Esophagus muscularis mucosa (tissue), 4 donors: ENCODE measurements around the gene ZBTB1. TPM values are rescaled to one million over a fixed set of nuclear protein-coding genes. Genes with fewer than 3 reads are reported as not detected.
A peak's percentile ranks its signal among the peaks of the same experiment; 100 is the strongest.
"Not testable (repeated sequence)": the region's sequence is repeated elsewhere in the genome, so short reads cannot be mapped to it uniquely, and the experiment has no call there.

Experiments
- DNase-seq: peaks from one replicate; pipeline ENCODE4 v3.0.0-alpha.2; 2017; ENCODE audit errors: extremely low spot score
- H3K27ac ChIP-seq, 4 donors: fragments of 200-600 bp; sonication (generic); replicated peaks in 1 of 4; 1 replicate in 3 of 4; 2 replicates in 1 of 4; pipeline ENCODE4 v1.5.1; 2016 to 2019; ENCODE audit warnings: mild to moderate bottlenecking in 1 of 4
- H3K27me3 ChIP-seq, 4 donors: fragments of 200-600 bp; sonication (generic); one replicate each; pipeline versions ENCODE4 v1.5.1 to v1.6.0; 2016 to 2019
- H3K36me3 ChIP-seq, 4 donors: fragments of 200-600 bp; sonication (generic); one replicate each; pipeline ENCODE4 v1.5.1; 2016 to 2019
- H3K4me1 ChIP-seq, 4 donors: fragments of 200-600 bp; sonication (generic); one replicate each; pipeline ENCODE4 v1.5.1; 2016 to 2019
- H3K4me3 ChIP-seq, 4 donors: fragments of 200-600 bp; sonication (generic); 1 replicate in 2 of 4; 2 replicates in 2 of 4; pipeline ENCODE4 v1.5.1; 2016 to 2019; ENCODE audit warnings: mild to moderate bottlenecking in 4 of 4, moderate library complexity in 1 of 4
- H3K9me3 ChIP-seq, 4 donors: fragments of 200-600 bp; sonication (generic); 1 replicate in 3 of 4; 2 replicates in 1 of 4; pipeline ENCODE4 v1.5.1; 2016 to 2019
- CTCF ChIP-seq, 3 experiments: fragments of 200-600 bp in 2 of 3; fragments of 450-650 bp in 1 of 3; sonication (generic) in 2 of 3; IDR thresholded peaks; one replicate each; pipeline ENCODE4 v1.5.1; 2017 to 2019; ENCODE audit warnings: antibody characterized with exemption in 3 of 3, mild to moderate bottlenecking in 2 of 3, moderate library complexity in 1 of 3
- EP300 ChIP-seq: sonication (generic); formaldehyde crosslinking; IDR thresholded peaks from one replicate; pipeline ENCODE4 v1.6.1; 2017; ENCODE audit warnings: antibody characterized with exemption
- POLR2A ChIP-seq: fragments of 450-650 bp; IDR thresholded peaks from one replicate; pipeline ENCODE4 v1.6.1; 2017; ENCODE audit warnings: antibody characterized with exemption, moderate library complexity, mild to moderate bottlenecking, low read depth
- POLR2AphosphoS5 ChIP-seq, 2 donors: sonication (generic); formaldehyde crosslinking; IDR thresholded peaks; one replicate each; pipeline ENCODE4 v1.6.1; 2017; ENCODE audit warnings: antibody characterized with exemption in 2 of 2
- WGBS: methylation state at CpG from one replicate; pipeline ENCODE4 v1.1.5; 2018; 5-methylcytosine and 5-hydroxymethylcytosine counted together
- intact Hi-C: fragments of 100-400 bp; cut with DNase I; formaldehyde crosslinking; loops from one replicate; pipeline ENCODE4 v1.15.1; 2023
- total RNA-seq, 4 donors: library from RNA; depleted of rRNA; stranded (reverse); fragments of >200 nt; gene quantifications; one replicate each; pipeline versions ENCODE4 v1.1.0 to v1.2.1, GENCODE V29; 2016

The ZBTB1 gene
- total RNA-seq, 4 donors from 2014 or later: 31.4 to 41.9 (median 35.3) TPM

GRCh38 chr14:64561631-64562030 lies 57.1 kb downstream of the ZBTB1 start:
- no peak overlapping the region for H3K27ac ChIP-seq
- no peaks in the 10 kb centered on the region for H3K27me3 ChIP-seq
- peaks cover 3 to 14% (median 11%) of the 10 kb centered on the region in 4 donors for H3K4me1 ChIP-seq
- intact Hi-C loops: no loop called here
- H3K4me3 ChIP-seq: no peak overlapping the region
- WGBS: 79% methylated on average over 2 of the region's 2 CpGs
- H3K36me3 ChIP-seq: no peaks in the 10 kb centered on the region
- peak; percentile 37 for DNase-seq
- TF ChIP-seq EP300 (no peak), POLR2AphosphoS5 (IDR thresholded peaks at IDR 0.05) (no peak), CTCF (IDR thresholded peaks at IDR 0.05) (no peak), POLR2A (no peak)
- H3K9me3 ChIP-seq: no peaks in the 10 kb centered on the region

DNA sequence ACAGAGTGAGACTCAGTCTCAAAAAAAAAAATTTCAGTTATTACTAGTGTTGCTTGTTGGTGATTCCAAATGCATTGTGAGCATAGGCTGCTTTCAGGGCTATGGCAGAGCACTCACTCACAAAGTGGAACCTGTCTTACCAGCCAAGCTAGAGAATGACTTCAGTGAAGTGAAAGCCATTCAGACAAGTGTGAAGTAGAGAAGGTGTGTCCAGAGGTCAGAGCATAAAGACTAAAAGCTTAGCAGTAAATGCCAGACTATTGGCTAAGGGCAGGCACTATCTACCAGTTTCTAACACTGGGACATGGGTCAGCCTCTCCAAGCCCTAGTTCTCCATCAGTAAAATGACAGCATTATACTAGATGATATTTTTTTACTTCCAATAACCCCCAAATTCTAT lies 57.9 kb downstream of the ZBTB1 start:
- H3K4me3 ChIP-seq: no peak overlapping the region
- H3K27ac ChIP-seq: no peak overlapping the region
- no peaks in the 10 kb centered on the region for H3K36me3 ChIP-seq
- intact Hi-C loops: no loop called here
- no peaks in the 10 kb centered on the region for H3K27me3 ChIP-seq
- peak; percentile 14 for DNase-seq
- no peak for TF ChIP-seq POLR2A
- no peak for TF ChIP-seq POLR2AphosphoS5 (IDR thresholded peaks at IDR 0.05)
- H3K9me3 ChIP-seq: no peaks in the 10 kb centered on the region
- peaks cover 7 to 22% (median 19%) of the 10 kb centered on the region in 4 donors for H3K4me1 ChIP-seq

DNA sequence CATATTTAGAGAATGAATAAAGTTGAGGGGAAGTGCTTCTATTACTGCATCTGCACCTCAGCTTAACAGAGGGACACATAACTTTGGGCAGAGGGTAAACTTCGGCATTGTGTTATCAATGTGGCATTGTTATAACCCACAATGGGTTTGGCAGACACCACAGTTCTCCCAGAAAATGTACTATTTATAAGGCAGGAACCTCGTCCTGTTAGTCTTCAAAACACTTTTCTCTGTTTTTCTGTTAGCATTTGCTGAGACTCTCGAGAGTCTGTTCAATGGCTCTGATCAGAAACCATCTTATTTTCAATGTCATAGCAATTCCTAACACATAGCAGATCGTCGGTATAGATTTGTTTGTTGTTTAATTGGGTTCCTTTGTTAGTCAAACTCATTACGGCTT lies 59.1 kb downstream of the ZBTB1 start:
- 84% methylated on average over 6 of the region's 6 CpGs for WGBS
- no peaks in the 10 kb centered on the region for H3K9me3 ChIP-seq
- TF ChIP-seq POLR2A (no peak), EP300 (no peak), CTCF (IDR thresholded peaks at IDR 0.05) (no peak), POLR2AphosphoS5 (IDR thresholded peaks at IDR 0.05) (no peak)
- no peak for DNase-seq
- H3K27me3 ChIP-seq: no peaks in the 10 kb centered on the region
- H3K4me3 ChIP-seq: no peak overlapping the region
- intact Hi-C loops: no loop called here
- peaks cover 11 to 35% (median 30%) of the 10 kb centered on the region in 4 donors for H3K4me1 ChIP-seq
- H3K36me3 ChIP-seq: no peaks in the 10 kb centered on the region
- peak overlapping the region in 1 of 4 donors; percentile 12 for H3K27ac ChIP-seq

GRCh38 chr14:64566651-64567122 lies 62.1 kb downstream of the ZBTB1 start:
- Histone ChIP-seq H3K27me3 (no peaks in the 10 kb centered on the region), H3K9me3 (no peaks in the 10 kb centered on the region), H3K4me1 (peaks cover 21 to 61% (median 57%) of the 10 kb centered on the region in 4 donors), H3K4me3 (no peak overlapping the region), H3K36me3 (no peaks in the 10 kb centered on the region), H3K27ac (peak overlapping the region; percentile 76 to 81 (median 79))
- DNase-seq: peak; percentile 85
- WGBS: 33% methylated on average over 1 of the region's 5 CpGs
- TF ChIP-seq CTCF (IDR thresholded peaks at IDR 0.05) (no peak), POLR2AphosphoS5 (IDR thresholded peaks at IDR 0.05) (no peak), EP300 (no peak), POLR2A (no peak)
- intact Hi-C loops: no loop called here

DNA sequence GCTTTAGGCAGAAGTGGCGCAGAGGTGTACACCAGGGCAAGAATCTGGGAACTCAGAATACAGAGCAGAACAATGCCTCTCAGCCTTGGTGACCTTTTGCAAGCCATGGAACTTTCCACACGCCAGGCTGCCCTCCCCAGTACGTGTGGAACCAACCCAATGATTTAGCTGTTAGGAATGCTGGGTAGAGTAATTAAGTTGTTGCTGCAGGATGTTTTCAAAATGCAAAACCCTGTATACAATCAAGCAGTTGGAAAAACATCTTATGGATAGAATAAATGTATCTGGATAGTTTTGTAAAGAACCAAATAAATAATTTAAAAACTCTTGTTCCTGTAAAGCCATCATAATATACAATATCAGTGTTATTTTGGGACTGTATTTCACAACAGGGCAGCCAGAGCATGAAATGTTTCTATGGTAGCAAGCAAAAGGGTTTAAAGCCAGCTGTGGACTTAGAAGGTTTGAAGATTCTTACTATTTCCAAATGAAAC lies 64.6 kb downstream of the ZBTB1 start:
- Histone ChIP-seq H3K27ac (peak overlapping the region; percentile 76 to 81 (median 80)), H3K36me3 (no peaks in the 10 kb centered on the region), H3K4me3 (peak overlapping the region in 1 of 4 donors; percentile 5), H3K27me3 (no peaks in the 10 kb centered on the region), H3K9me3 (no peaks in the 10 kb centered on the region), H3K4me1 (peaks cover 30 to 82% (median 78%) of the 10 kb centered on the region in 4 donors)
- intact Hi-C loops: no loop called here
- 41% methylated on average over 3 of the region's 3 CpGs for WGBS
- no peak for DNase-seq
- TF ChIP-seq POLR2AphosphoS5 (IDR thresholded peaks at IDR 0.05): peak; percentile 80
- peak in 1 of 3 experiments; percentile 8 for TF ChIP-seq CTCF (IDR thresholded peaks at IDR 0.05)
- no peak for TF ChIP-seq POLR2A

DNA sequence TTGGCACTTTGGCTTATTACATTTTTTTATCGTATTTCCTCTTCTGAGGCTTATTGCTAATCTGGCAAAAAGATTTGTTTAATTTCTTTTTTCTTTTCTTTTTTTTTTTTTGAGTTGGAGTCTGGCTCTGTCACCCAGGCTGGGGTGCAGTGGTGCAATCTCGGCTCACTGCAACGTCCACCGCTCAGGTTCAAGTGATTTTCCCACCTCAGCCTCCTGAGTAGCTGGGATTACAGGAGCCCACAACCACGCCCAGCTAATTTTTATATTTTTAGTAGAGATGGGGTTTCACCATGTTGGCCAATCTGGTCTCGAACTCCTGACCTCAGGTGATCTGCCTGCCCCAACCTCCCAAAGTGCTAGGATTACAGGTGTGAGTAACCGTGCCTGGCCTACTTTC lies 65.1 kb downstream of the ZBTB1 start:
- Histone ChIP-seq H3K4me1 (peaks cover 30 to 86% (median 79%) of the 10 kb centered on the region in 4 donors), H3K27ac (peak overlapping the region; percentile 76 to 81 (median 80))
- H3K4me3 ChIP-seq, H3K36me3 ChIP-seq, DNase-seq, intact Hi-C loops, H3K9me3 ChIP-seq, H3K27me3 ChIP-seq: not testable (repeated sequence)
- WGBS: 83% methylated on average over 7 of the region's 7 CpGs
